ENCODE data around the gene CATSPER4. TPM values are rescaled to one million over a fixed set of nuclear protein-coding genes. Genes with fewer than 3 reads are reported as not detected.
A peak's percentile ranks its signal among the peaks of the same experiment; 100 is the strongest.

Gene CATSPER4
- total and polyA plus RNA-seq, 2 of the 8 experiments (the other 6 are each of a cell fraction or from before 2014, with no cell fraction given) = 0.65 to 0.83 TPM

- Histone ChIP-seq H3K18ac (ENCODE audit: extremely low read depth, low read length) (no peak overlapping the region), H3K79me1 (ENCODE audit: low read depth, low read length) (no peaks in the 10 kb centered on the region), H3K79me2 (ENCODE audit: control insufficient read depth in 1 of 2, insufficient read depth in 2 of 2, low read length in 2 of 2) (no peaks in the 10 kb centered on the region), H4K8ac (ENCODE audit: extremely low read depth, insufficient read depth, low read length) (peak overlapping the region; percentile 65; the same call in 1 of the 2 replicates), H4K20me1 (replicated peaks in 1 of 2; ENCODE audit: control insufficient read depth in 1 of 2, insufficient read depth in 2 of 2, low read length in 2 of 2) (peaks cover 3 to 5% of the 10 kb centered on the region in 2 experiments), H3K23ac (ENCODE audit: insufficient read length) (no peak overlapping the region), H4K5ac (ENCODE audit: insufficient read length, low read depth, low read length) (no peak overlapping the region), H2BK20ac (ENCODE audit: low read length) (no peak overlapping the region), H3K9me3 (ENCODE audit: insufficient read depth in 2 of 2, low read depth in 1 of 2, low read length in 1 of 2) (no peaks in the 10 kb centered on the region), H2AFZ (ENCODE audit: low read length) (no peak overlapping the region), H3K4ac (replicated peaks; ENCODE audit: insufficient read length, low read depth, low read length) (no peak overlapping the region), H3K27me3 (replicated peaks in 1 of 4; ENCODE audit: control insufficient read depth in 3 of 4, extremely low read depth in 1 of 4, insufficient read depth in 3 of 4, low read length in 3 of 4) (peaks cover 33 to 63% (median 54%) of the 10 kb centered on the region in 4 experiments), H4K91ac (replicated peaks; ENCODE audit: insufficient read length, low read length) (no peak overlapping the region), H3K27ac (ENCODE audit: low read depth, low read length) (no peak overlapping the region), H3K56ac (replicated peaks; ENCODE audit: insufficient read length, low read depth, low read length) (no peak overlapping the region), H2AK5ac (ENCODE audit: low read depth, low read length) (no peak overlapping the region), H3K36me3 (ENCODE audit: control insufficient read depth in 2 of 4, insufficient read depth in 4 of 4, low read length in 3 of 4) (no peaks in the 10 kb centered on the region), H2BK15ac (ENCODE audit: low read length) (no peak overlapping the region), H2BK12ac (ENCODE audit: low read depth, low read length) (no peak overlapping the region), H3K9ac (replicated peaks in 1 of 4; ENCODE audit: extremely low read depth in 1 of 4, low read depth in 3 of 4, low read length in 3 of 4) (no peak overlapping the region), H3K23me2 (ENCODE audit: low read depth, low read length) (peaks cover 8% of the 10 kb centered on the region; the same call in 1 of the 2 replicates), H2BK5ac (ENCODE audit: low read depth, low read length) (no peak overlapping the region), H3K4me2 (ENCODE audit: insufficient read depth in 1 of 2, low read depth in 2 of 2, low read length in 2 of 2) (peak overlapping the region; percentile 81 to 89; a peak in 3 of 4 replicates), H3K4me1 (replicated peaks in 1 of 4; ENCODE audit: control insufficient read depth in 3 of 4, insufficient read depth in 4 of 4, low read length in 3 of 4) (peaks cover 5 to 37% (median 17%) of the 10 kb centered on the region in 4 experiments), H2BK120ac (replicated peaks; ENCODE audit: low read depth, low read length) (no peak overlapping the region), H3K14ac (ENCODE audit: insufficient read length) (no peak overlapping the region), H3K4me3 (ENCODE audit: extremely low read depth in 1 of 4, insufficient read depth in 2 of 4, low read depth in 3 of 4, low read length in 4 of 4) (peak overlapping the region in 1 of 4 experiments; percentile 65; a peak in 2 of 8 replicates)
- DNase-seq (ENCODE audit: low read depth in 1 of 2, low spot score in 2 of 2) (no peak), FAIRE-seq (no peak)
- TF ChIP-seq EGR1 (IDR thresholded peaks at IDR 0.05; ENCODE audit: borderline replicate concordance, low read depth, low read length) (no peak), SUZ12 (IDR thresholded peaks at IDR 0.05; ENCODE audit: low read length) (peak; percentile 55)
- 68% methylated on average over 9 of the region's 9 CpGs; no CpG with 5 or more reads in 1 of the 2 experiments for WGBS, 2 experiments (ENCODE audit: extremely low coverage in 1 of 2, insufficient coverage in 1 of 2, insufficient read length in 1 of 2, insufficient replicate concordance in 2 of 2, low coverage in 1 of 2, low lambda C conversion rate in 2 of 2, missing lambda C conversion rate in 1 of 2)
- POLR2A ChIA-PET (ENCODE audit: partially characterized antibody) = interaction anchor here (0.6 kb wide), 1 partner anchor 47 kb away, joined by 3 read pairs; no protein-coding TSS in a partner anchor
- CTCF ChIA-PET (ENCODE audit: partially characterized antibody) = interaction anchor here (0.6 to 4.0 kb wide), 11 partner anchors 10 to 134 kb away, joined by 3 to 18 read pairs (median 3); no protein-coding TSS in a partner anchor
Observed at GRCh38 chr1:26163684-26164035, 26.7 kb upstream of the CATSPER4 start.

Measured in H1 (cell line).